ENCODE results near the gene BCL11A.

DNA sequence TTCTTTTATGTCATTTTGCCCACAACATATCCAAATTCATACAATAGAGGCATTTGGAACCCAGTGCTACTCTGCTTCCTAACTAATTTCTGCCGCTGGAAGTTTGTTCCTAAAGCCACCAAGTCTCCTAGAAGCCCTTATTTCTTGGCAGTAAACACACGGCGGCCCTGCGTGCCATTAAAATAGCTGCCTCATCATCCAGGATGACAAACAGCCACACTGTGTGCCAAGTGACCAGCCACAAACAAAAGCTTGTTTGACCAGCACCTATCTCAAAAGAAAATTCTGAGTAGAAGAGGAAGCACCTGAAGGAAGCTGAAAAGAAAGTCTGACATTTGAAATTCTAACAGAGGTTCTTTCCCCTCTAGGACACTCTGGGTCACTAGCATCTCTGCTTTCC lies 64.2 kb downstream of the BCL11A start:
- TF ChIP-seq EZH2 (IDR thresholded peaks at IDR 0.05; ENCODE audit: insufficient read depth, poor library complexity, severe bottlenecking) (no peak), EZH2phosphoT487 (IDR thresholded peaks at IDR 0.05; ENCODE audit: insufficient read depth, low read depth) (no peak)

Measured in GM23248 (cell line).